CD4-positive, alpha-beta T cell treated with Interferon alpha-2 for 1 hour (primary cell): ENCODE data around the gene PLEKHM3.

Experiments
- DNase-seq, 2 donors: peaks; one replicate each; pipeline ENCODE4 v3.0.0-alpha.2; 2020 to 2022

The PLEKHM3 gene

DNA sequence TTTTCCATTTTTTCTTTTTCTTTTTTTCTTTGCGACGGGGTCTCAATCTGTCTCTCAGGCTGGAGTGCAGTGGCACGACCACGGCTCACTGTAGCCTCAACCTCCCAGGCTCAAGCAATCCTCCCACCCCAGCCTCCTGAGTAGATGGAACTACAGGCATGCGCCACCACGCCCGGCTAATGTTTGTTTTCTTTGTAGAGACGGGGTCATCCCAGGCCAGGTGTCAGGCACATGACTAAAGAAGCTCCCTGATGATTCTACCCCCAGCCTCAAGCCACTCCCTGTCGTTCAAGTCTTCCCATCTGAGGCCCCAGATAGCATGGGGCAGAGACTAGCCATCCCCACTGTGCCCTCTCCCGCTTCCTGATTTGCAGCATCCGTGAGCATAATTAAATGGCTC, 245.8 kb downstream of the PLEKHM3 start:
- DNase-seq = no peak

DNA sequence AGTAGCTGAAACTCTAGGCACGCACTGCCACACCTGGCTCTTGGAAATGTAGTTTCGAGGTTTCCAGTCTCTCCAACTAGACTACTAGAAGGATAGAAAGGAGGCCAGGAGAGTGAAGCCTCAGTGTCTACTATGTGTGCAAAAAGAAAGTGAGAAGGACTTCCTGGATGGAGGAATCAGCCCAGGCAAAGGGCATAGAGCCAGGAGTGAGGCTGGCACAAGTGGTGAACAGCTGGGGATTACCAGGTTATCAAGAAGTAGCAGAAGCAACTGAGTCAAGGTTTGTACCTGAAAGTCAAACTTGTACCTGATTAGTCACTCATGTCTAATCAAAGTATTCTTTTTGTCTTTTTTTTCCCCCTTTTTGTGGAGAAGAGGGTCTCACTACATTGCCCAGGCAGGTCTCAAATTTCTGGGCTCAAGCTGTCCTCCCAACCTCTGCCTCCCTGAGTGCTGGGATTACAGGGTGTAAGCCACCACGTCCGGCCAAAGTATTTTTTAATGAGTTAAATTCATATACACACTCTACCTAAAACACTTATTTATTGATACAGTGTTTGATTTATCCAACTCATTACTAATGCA, 246.9 kb downstream of the PLEKHM3 start:
- DNase-seq = no peak

DNA sequence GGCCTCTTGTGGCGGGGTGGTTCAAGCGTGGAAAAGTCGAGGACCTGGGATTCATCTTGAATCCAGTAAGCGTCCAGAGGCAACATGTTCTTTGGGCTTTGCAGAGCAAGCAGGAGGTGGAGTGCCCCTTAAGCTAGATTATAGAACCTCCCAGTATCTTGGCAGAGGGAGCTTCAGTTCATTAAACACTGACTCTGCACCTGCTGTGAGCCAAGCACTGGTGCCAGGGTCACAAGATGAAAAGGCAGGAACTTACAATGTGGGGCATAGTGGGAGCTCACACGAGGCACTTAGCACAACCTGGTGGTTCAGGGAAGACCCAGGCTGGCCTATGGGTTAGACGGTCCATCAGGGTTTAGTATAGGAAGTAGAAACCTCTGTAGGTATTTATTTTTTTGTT, 248.2 kb downstream of the PLEKHM3 start:
- no peak for DNase-seq

DNA sequence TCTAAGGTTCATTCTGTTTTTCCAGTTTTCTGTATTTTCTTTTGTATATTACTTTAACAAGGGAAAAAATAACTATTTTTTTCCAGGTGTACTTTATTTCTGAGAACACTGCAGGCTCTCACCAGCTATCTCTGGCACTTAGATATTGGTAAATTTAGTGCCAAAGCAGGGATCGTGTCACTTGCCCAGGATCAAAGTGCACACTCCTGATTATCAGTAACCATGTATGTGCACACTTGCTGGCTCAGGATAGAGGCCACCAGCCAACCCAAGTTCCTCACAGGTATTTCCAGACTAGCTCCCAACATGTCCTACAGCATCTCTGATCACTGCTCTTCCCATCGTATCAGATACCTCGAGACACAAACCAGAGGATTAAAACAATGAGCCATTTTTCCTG, 249.9 kb downstream of the PLEKHM3 start:
- no peak for DNase-seq

DNA sequence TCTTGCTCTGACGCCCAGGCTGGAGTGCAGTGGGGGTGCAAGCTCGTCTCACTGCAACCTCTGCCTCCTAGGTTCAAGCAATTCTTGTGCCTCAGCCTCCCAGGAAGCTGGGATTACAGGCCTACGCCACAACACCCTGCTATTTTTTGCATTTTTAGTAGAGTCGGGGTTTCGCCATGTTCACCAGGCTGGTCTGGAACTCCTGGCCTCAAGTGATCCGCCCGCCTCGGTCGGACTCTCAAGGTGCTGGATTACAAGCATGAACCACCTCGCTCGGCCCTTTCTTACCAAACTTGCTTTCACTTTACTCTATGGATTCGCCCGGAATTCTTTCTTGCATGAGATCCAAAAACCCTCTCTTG, 252.5 kb downstream of the PLEKHM3 start:
- DNase-seq = no peak

DNA sequence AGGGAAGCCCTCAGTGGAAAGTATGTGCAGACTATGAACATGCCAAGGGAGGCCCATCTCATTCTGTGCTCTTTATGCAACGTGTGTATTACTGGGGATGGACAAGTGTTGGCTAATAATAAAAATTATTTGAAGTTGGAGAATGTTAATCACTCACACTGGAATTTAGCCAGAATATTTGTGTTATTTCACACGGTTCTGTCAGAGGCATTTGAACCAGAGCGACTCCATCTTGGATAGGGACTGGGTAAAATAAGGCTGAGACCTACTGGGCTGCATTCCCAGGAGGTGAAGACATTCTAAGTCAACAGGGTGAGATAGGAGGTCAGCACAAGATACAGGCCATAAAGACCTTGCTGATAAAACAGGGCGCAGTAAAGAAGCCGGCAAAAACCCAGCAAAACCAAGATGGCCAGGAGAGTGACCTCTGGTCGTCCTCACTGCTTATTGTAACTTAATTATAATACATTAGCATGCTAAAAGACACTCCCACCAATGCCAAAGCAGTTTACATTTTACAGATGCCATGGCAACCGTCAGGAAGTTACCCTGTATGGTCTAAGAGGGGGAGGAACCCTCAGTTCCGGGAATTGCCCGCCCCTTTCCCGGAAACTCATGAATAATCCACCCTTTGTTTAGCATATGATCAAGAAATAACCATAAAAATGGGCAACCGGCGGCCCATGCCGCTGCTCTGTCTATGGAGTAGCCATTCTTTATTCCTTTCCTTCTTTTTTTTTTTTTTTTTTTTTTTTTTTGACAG, 253.1 kb downstream of the PLEKHM3 start:
- DNase-seq = peak; percentile 55 to 66

DNA sequence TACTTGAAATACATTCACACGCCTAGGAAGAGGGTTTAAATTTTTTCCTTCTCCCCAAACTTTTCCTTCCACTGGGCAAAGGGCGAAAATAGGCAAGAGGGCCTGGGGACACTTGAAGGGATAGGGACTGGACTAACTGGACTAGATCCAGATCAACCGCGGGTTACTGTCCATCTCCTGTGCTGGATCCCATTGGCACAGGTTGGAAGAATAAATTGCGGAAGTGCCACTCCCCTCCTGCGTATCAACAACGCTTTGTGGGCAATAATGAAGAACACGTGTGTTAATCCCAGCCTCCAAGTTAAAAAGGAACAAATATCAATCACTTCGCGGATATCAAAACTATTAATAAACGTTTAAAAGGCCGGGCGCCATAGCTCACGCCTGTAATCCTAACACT, 253.9 kb downstream of the PLEKHM3 start:
- DNase-seq = no peak
